Measurements from ENCODE around the gene DHRS12.

The DHRS12 gene

DNA sequence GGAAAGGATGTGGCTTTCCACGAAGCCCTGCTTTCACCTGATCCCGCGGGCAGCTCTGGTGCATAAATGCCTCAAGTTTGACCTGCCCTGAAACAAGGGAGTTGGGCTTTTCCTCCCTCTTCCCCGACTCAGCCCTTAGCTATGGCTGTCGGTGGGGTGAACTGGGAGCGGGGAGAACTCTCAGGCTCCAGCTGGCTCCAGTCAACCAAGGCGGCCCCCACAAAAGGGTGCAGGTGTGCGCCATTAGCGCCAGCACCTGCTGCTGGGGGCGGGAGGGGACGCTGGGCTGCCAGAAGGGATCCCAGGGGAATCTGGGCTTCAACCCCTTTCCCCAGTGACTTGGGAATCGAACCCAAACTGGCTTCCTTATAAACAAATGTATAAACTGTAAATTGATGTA is 7.1 kb upstream of the DHRS12 start:
- no peak for DNase-seq (ENCODE audit: low spot score)

DNA sequence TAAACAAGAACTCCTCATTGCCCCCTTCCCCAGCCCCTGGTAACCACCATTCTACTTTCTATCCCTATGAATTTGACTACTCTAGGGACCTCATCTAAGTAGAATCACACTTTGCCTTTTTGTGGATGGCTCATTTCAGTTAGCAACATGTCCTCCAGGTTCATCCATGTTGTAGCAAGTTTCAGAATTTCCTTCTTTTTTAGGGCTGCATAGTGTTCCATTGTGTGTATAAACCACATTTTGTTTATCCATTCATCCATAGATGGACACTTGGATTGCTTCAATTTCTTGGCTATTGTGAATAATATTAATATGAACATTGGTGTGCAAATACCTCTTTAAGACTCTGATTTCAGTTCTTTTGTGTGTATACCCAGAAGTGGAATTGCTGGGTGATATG is 4.8 kb upstream of the DHRS12 start:
- DNase-seq (ENCODE audit: low spot score): no peak

DNA sequence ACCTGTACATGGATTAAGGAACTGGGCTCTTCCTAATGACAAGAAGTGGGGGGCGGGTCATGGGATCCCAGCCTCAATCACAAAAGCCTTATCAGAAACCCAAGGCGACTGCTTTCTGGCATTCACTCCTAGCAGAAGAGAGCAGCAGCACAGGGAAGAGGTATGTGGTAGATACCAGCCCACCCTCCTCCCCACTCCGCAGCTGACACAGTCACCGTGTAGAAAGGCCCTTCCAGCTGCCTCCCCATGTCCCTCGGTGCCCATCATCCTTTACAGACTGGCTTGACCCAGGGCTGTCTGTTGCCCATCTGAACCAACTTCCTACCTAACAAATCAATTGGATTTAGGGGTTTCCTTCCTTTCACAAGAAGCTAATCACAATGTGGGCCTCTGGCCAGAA is 3.1 kb upstream of the DHRS12 start:
- DNase-seq (ENCODE audit: low spot score): no peak

DNA sequence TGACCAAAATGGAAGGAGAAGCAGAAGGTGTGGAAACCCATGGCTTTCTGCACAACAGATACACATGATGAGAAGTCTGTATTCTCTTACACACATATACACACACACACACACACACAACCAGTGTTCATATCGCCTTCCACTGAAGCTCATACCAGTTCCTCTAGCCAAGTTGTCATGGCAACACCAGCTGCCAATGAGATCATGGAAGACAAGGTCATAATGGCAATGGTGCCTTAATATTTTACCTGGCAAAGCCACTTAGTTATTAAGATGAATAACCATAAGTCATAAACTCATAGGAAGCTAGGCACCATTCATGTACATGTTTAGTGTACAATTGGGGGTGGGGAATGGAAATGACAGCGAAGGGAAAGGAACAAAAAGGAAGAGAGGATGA is 2.6 kb upstream of the DHRS12 start:
- no peak for DNase-seq (ENCODE audit: low spot score)

DNA sequence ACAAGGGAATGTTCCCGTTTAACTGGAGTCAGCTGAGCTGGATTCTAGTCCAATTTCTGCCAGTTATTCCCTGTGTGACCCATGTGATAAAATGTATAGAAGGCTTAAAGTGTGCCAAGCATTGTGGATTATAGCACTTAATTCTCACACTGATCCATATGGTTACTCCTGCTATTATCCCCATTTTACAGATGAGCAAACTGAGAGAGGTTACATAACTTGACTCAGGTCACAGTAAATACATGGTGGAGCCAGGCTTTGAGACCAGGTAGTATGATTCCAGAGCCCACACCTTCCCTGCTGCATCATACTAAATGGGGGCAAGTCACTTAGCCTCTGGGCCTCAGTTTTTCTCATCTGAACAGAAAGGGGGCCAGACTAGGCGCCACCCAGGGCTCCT is 2.0 kb upstream of the DHRS12 start:
- no peak for DNase-seq (ENCODE audit: low spot score)

DNA sequence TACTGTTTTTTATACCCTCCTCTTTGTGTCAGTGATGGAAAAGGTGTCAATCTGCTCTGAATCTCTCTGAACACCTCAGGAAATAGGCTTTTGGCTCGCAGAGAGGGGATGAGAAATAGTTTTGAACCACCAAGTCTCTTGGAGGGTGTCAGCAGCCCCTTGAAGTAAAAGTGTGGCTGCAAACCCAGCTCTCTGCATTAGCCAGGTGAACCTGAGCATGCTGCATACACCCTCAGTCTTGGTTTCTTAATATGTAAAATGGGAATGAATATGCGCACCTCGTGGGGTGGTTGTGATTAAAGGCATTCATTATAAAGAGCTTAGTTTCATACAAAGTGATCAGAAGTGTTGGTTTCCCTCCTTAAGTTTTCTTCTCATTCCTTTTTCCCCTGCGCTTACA is 1.4 kb upstream of the DHRS12 start:
- no peak for DNase-seq (ENCODE audit: low spot score)

DNA sequence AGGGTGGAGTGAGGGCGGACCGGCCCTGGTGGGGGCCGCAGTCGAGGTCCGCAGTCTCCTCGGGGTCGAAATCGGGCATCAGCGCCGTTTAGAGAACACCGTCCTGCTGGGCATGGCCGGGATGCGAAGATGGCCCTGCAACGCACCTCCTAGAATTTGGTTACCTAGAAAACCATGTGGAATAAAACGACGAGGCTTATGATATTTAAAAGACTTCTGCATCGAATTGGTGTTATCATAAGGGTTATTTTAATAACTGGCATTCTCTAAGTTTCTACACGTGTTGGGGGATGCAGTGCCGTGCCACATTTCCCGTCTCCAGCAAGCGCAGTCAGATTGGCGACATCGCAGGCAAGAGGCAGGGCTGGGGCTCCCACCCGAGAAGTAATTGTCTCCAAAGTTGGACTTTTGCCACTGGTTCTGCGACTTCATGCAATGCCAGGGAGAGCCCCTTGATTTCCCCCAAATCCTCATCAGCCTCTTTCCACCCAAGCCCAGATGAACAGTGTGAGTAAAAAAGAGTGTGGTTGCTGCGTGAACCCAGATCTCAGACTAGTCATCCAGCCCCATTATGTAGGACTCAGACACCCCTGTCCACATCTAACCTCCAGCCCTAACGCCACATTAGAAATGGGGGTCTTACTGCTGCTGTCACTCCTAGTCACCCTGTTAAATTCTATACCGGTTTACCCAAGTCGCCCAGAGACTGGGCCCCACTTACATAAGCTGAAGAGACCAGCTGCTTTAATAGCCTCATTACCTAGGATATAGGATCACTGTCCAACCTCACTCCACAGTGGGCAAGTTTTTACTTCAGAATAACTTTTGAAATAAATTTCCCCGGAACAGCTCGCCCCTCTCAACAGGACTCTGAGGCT is 571 bp upstream of the DHRS12 start:
- DNase-seq (ENCODE audit: low spot score): no peak

DNA sequence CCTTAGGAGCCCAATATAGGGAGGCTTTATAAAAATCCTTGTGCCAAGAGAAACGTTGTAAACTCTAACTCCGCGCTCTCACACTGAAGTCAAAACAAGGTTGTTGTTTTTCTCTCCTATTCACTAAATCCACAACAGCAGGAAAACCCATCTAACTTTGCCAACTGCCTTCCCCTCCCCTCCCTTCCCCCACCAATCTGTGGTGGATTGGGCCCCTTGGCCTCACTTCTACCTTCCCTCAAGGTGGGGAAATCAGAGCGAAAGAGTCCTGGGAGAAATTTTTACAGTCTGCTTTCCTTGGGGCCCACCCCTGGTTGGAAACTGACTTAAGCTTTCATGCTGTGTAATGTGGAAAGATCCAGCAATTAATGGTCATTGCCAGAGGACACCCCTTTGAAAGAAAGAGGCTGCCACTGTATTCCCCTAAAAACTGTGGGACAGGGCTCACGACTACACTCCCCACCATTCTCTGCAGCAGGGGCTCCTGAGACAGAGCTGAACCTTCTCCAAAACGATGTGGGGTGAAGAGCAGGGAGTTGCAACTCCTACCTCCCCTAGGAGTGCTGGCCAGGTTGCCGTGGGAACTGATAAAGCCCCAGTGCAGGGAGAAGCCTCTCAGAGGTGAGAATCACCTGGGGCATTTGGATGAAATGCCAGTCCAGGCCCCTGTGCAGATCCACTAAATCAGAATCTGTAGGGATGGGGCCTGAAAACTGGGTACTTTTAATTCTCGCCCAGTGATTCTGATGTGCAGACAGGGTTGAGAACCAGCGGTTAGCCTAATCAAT is 1.1 kb downstream of the DHRS12 start:
- no peak for DNase-seq (ENCODE audit: low spot score)

DNA sequence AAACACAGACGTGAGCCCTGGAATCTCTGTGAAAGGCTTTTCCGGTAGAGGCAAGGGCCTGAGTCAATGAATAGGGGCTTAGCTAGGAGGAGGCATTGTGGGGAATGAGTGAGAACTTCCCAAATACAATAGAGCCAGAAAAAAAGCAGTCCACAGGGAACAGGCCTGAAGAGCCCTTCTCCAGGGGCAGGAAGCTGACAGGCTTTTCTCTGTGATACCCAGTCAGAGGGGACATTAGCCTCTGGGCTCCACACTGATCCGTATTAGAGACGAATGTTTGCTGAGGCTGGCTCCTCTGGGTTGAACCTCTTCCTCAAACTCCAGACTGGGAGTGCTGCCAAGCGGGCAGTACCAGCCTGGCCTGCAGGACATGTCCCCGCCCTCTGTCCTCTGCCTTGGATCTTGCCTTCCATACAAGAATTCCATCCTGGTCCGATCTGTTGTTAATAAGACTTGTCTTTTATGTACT is 2.3 kb downstream of the DHRS12 start:
- no peak for DNase-seq (ENCODE audit: low spot score)

DNA sequence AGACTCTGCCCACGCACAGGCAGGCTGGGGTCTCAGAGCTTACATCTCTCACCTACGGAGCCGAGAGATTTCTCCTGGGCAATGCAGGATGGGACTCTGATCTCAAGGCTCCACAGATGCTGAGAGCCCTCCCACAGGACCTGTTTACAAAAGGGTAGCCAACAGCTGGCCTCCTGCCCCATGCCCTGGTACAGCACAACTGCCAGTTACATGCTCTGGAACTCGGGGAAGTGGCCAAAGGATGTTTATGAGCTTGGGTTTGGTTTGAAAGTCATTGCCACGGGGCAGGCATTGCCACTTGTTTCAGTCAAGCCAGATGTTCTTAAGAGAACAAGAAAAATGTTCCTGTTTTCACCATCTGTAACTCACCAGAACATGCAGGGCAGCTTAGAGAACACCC is 3.5 kb downstream of the DHRS12 start:
- DNase-seq (ENCODE audit: low spot score): no peak

DNA sequence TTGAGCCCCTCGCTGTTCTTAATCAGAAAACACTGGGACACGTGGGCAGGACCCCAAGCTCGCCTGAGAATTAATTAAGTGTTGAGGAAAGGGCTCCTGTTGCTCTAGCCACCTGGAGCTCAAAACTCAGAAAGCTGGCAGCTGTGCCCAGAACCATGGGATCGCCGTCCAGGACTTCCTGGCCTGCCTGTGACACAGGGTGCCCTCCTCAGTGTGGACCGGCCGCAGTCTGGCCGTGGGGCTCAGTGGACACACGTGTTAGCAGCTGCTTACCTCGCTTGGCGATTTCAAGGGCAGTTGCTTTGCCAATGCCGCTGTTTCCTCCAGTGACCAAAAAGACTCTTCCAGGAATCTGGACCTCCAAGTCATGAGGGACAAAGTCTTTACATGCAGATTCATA is 4.7 kb downstream of the DHRS12 start:
- no peak for DNase-seq (ENCODE audit: low spot score)

DNA sequence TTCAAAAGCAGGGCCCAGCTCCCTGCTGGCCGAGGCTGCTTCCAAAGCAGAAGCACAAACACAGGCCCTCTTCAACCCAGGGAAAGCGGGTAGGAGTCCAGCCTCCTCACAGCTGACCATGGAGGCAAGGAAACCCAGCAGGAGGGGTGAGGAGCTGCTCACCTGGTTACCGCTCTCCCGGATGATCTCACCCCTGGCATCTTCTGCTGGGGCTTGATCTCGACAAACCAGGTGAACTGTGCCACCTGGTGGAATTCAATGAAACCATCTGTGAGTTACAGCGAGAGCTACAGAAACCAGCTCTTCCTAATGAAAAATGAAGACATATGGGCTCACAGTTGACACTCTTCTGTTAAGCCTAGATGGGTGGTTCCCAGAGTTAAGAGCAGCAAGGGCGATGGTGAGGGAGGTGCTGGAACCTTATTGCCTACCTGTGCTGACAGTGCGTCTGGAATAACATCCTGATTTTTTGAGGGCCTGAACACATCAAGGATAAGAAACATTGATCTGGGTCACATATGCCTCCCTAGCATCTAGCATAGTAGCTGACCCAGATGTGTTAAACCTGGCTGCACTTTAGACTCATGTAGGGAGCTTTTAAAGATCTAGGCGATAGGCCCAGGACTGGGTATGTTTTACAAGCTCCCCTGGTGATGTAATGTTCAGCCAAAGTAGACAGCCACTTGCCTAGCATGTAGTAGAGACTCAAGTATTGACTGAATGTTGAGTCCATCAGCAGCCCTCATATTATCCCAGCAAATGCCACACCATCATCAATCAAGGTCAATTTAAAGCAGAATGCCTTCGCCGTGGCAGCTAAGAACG is 6.1 kb downstream of the DHRS12 start:
- peak; percentile 78 for DNase-seq (ENCODE audit: low spot score)

DNA sequence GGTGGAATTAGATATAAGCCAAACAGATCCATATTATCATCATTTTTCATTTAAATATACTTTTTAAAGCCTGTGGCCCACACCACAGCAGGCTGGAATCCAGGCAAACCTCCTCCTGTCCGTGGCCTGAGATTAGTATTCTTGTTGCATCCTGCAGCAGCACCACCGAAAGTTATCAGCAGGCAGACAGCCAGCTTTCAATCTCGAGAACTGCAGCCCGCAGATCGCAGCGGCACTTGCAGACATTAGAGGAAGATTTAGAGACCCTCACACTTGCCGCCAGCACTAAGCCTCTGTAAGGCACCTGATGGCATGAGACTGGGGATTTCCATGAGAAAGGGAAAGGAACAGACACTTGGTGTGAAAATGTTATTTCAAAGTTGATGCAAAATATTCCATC is 7.4 kb downstream of the DHRS12 start:
- no peak for DNase-seq (ENCODE audit: low spot score)

DNA sequence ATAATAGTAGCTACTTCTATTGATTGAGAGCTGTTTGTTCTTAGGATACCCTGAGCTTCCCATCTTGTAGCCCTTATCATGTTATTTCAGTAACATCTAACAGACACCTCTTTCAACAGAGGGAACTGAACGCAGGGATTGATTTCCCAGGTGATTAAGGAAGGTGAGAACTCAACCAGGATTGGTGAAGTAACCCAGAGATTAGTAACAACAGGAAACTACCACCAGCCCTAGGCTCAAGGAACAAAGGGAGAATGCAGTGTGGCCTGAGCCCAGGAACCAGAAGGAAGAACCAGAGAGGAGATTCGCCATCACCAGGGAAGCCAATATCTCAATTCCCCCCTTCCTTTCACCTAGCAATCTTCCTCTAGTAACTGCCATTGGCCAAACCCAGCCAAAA is 8.5 kb downstream of the DHRS12 start:
- DNase-seq (ENCODE audit: low spot score): no peak

DNA sequence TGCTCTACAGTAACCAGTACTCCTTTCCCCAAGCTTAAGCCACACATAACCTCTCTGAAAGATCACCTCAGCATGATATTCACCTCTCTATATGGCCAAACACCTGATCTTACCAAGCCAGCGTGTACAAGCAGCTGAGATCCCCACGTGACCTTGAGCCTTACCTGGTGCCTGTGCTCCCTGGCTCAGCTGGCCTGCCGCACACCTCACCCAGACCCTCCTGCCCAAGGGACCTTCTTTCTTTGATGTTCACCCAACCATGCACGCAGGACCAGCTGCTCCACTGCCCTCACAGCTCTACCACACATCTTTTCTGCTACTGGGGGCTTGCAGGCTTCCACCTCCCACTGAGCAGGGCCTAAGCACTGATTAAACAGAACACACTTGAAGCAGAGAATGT is 9.0 kb downstream of the DHRS12 start:
- no peak for DNase-seq (ENCODE audit: low spot score)

DNA sequence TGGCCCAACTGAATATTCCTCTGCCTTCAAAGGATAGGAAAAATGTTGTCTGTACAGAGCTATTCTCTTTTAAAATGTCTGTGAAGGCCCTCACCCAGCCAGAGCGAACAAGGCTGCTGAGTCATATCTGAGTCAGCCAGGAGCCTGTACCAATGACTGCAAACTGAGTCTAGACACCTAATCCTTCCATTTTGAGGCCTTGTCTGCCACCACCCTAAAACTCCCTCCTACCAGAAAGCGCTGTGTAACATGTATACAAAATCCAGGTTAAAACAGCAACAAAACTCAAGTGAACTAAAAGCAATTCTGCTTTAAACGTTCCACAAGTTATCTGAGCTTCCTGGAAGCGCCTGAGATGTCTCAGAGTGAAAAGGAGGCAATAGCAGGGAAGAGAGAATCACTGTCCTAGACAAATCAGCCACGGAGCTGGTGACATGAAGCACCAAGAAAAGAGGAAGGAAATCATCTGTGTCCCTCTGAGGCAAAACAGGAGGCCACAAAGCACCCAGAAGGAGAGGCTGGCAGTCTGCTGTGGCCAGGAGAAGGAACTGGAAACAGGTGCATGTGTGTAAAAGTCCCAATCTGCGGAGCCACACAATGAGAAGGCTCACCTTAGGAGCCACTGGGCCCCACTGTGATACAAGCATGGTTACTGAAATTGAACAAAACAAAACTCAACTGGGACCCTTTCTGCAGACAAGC is 10.2 kb downstream of the DHRS12 start:
- DNase-seq (ENCODE audit: low spot score): no peak

DNA sequence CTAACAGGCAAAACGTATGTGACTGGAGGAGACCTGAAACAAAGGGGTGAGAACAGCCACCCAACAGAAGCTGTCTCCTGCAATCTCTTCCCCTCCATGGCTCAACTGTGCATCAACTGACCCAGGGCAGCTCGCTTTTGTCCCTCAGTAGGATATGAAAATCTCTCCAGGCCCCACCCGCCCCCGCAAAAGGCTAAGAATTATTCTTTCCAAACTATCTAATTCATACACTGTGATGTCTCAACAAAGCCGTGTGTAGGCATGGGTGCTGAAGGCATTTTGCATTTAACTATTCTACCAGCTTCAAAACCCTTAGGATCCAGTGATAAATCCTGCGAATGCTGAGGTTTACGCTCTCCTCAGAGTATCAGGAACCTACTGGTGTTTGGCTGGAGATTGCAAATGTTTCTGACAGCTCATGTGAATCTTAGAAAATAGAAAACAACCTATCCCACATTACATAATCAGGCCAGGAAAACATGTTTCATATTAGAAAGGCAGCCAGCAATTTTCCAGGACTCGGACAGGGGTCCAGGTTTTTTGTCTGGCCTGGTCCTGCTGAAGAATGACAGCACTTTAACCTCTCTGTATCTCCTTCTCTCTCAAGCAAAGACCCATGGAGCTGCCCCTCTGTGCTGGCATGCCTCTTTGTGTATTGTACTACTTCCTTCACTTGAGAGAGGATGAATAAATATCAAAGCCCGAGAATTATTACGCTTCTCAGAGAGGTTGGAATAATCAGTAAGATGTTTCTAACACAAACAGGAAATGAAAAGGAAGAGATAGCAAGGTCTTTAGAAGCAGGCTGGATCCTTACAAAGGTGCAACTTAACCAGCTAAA is 17.3 kb downstream of the DHRS12 start:
- DNase-seq (ENCODE audit: low spot score): peak; percentile 56

DNA sequence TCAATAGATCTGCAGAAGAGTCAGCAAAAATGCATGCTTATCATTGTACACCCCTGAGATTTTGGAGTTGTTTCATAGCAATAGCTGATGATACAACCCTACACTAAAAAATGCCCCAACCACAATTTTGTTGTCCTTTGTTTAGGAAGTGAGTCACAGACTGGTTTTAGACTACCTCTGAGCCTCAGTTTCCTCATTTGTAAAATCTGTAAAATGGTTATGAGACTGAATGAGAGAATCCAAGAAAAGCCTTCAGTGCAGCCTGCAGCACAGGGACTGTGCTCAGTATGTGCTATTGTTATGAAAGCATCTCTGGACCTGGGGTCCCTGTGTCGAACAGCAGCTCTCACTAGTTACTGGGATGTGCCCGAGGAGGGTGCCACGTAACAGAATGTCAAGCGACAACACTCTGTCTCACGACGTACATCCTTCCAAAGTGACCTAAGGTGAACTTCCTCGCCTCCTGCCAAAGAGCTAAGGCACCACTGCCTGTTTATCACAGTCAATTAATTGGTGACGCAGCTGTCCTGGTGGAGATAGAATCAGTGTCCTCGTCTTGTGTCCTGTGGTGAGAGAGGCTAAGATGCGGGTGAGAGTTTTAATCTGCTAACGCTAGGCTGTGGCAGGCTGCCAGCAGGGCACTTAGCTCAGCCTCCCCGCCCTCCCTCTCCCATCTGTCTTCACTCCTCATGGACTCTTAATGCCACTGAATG is 18.1 kb downstream of the DHRS12 start:
- peak; percentile 99 for DNase-seq (ENCODE audit: low spot score)

DNA sequence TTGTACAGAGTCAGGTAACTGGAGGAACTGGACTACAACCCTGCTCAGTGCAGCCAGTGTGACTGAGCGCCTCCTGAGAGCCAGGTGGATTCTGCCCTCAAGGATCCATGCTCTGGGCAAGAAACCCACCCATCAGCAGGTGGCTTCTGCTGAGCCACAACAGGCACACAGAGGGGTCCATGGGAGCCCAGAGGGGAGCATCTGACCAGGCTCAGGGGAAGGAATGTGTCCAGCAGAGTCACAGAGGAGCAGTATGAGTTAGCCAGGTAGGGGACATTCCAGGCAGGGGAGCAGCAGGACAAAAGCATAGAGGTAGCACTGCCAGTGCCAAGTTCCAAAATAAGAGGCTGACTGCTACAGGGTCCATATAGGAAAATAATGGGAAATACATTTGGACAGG is 19.9 kb downstream of the DHRS12 start:
- no peak for DNase-seq (ENCODE audit: low spot score)

Measured in SK-N-DZ (cell line).